SK-N-SH (cell line): ENCODE data around the gene RPS6KA2. TPM values are rescaled to one million over a fixed set of nuclear protein-coding genes. Genes with fewer than 3 reads are reported as not detected.

Experiments used
- CTCF ChIA-PET: fragments of 300-600, 350-600 bp; formaldehyde crosslinking; extraction: SDS; loops from one replicate; lab custom pipeline; 2021; lab: Yijun Ruan, JAX
- POLR2A ChIA-PET: fragments of 350-600 bp; sonication (Branson Sonifier 250); formaldehyde crosslinking; extraction: SDS; loops from one replicate; lab custom pipeline; 2020; ENCODE audit warnings: antibody characterized with exemption, inconsistent platforms; lab: Yijun Ruan, JAX
- DNase-seq: peaks from one replicate; pipeline ENCODE4 v3.0.0; 2012
- H2AFZ ChIP-seq: fragments of 200-600 bp; sonication (generic); 2 replicates; pipeline ENCODE4 v1.8.1; 2016; ENCODE audit warnings: antibody characterized with exemption, mild to moderate bottlenecking, low read depth
- H3F3A ChIP-seq: fragments of 200-600 bp; sonication (generic); replicated peaks from 2 replicates; pipeline ENCODE3; 2016; ENCODE audit warnings: antibody characterized with exemption, mild to moderate bottlenecking; ENCODE audit not compliant: insufficient read depth
- H3K27ac ChIP-seq, 2 experiments: fragments of 200-500 bp in 1 of 2; fragments of 200-600 bp in 1 of 2; sonication (Bioruptor generic) in 1 of 2; sonication (generic), shearing (Covaris generic) in 1 of 2; 2 replicates each; pipeline versions ENCODE4 v1.5.1 to v1.6.1; 2014 to 2016; ENCODE audit warnings: low read depth in 2 of 2, inconsistent platforms in 1 of 2, low read length in 1 of 2, mild to moderate bottlenecking in 1 of 2, mixed read lengths in 1 of 2
- H3K27me3 ChIP-seq: fragments of 200-600 bp; sonication (generic), shearing (Covaris generic); 2 replicates; pipeline ENCODE4 v1.6.1; 2016; ENCODE audit warnings: mixed run types; ENCODE audit not compliant: insufficient read depth
- H3K36me3 ChIP-seq, 2 experiments: fragments of 200-500 bp in 1 of 2; fragments of 200-600 bp in 1 of 2; sonication (Bioruptor generic) in 1 of 2; sonication (generic) in 1 of 2; replicated peaks in 1 of 2; 2 replicates each; pipeline versions ENCODE3 to v1.5.1; 2014 to 2016; ENCODE audit warnings: low read length in 1 of 2, mild to moderate bottlenecking in 1 of 2; ENCODE audit not compliant: insufficient read depth in 2 of 2, control insufficient read depth in 1 of 2
- H3K4me1 ChIP-seq, 2 experiments: fragments of 200-500 bp in 1 of 2; fragments of 200-600 bp in 1 of 2; sonication (Bioruptor generic) in 1 of 2; sonication (generic), shearing (Covaris generic) in 1 of 2; 2 replicates each; pipeline versions ENCODE4 v1.5.1 to v1.6.1; 2014 to 2016; ENCODE audit warnings: low read depth in 1 of 2, low read length in 1 of 2, mixed run types in 1 of 2; ENCODE audit not compliant: insufficient read depth in 2 of 2, control insufficient read depth in 1 of 2
- H3K4me2 ChIP-seq: fragments of 200-600 bp; sonication (generic), shearing (Covaris generic); 2 replicates; pipeline ENCODE4 v1.6.1; 2017; ENCODE audit warnings: mixed run types
- H3K4me3 ChIP-seq, 2 experiments: fragments of 200-500 bp in 1 of 2; fragments of 200-600 bp in 1 of 2; sonication (Bioruptor generic) in 1 of 2; sonication (generic), shearing (Covaris generic) in 1 of 2; 2 replicates each; pipeline versions ENCODE4 v1.5.1 to v1.8.1; 2014 to 2016; ENCODE audit warnings: low read depth in 2 of 2, inconsistent platforms in 1 of 2, low read length in 1 of 2, mild to moderate bottlenecking in 1 of 2, mixed read lengths in 1 of 2, moderate library complexity in 1 of 2
- H3K79me2 ChIP-seq: fragments of 200-600 bp; sonication (generic); 2 replicates; pipeline ENCODE4 v1.8.1; 2017; ENCODE audit warnings: mild to moderate bottlenecking; ENCODE audit not compliant: insufficient read depth
- H3K9ac ChIP-seq: fragments of 200-600 bp; sonication (generic); 2 replicates; pipeline ENCODE4 v1.6.1; 2017; ENCODE audit warnings: mixed run types
- H3K9me2 ChIP-seq: fragments of 200-600 bp; sonication (generic); 2 replicates; pipeline ENCODE4 v1.6.1; 2017; ENCODE audit warnings: mixed run types
- H3K9me3 ChIP-seq: fragments of 200-600 bp; sonication (generic); 2 replicates; pipeline ENCODE4 v1.6.1; 2017; ENCODE audit warnings: mixed run types, mild to moderate bottlenecking, moderate library complexity
- H4K20me1 ChIP-seq: fragments of 200-600 bp; sonication (generic); 2 replicates; pipeline ENCODE4 v1.6.1; 2017; ENCODE audit warnings: mild to moderate bottlenecking, mixed run types; ENCODE audit not compliant: insufficient read depth
- EP300 ChIP-seq, 2 experiments: IDR thresholded peaks; 2 replicates each; pipeline versions ENCODE4 v1.4.0 to v1.6.1; 2012; ENCODE audit warnings: borderline replicate concordance in 1 of 2, low read depth in 1 of 2, low read length in 1 of 2
- FOXJ3 ChIP-seq: sonication (generic); formaldehyde crosslinking; IDR thresholded peaks from 2 replicates; pipeline ENCODE4 v1.5.1; 2020; ENCODE audit warnings: mild to moderate bottlenecking, missing genetic modification reagents
- FOXM1 ChIP-seq: IDR thresholded peaks from 2 replicates; pipeline ENCODE4 v1.4.0; 2012; ENCODE audit warnings: low read depth, mild to moderate bottlenecking
- GATA2 ChIP-seq: sonication (generic); formaldehyde crosslinking; IDR thresholded peaks from 2 replicates; pipeline ENCODE4 v1.5.0; 2020; ENCODE audit warnings: mild to moderate bottlenecking, missing genetic modification reagents
- MXI1 ChIP-seq: IDR thresholded peaks from 2 replicates; pipeline ENCODE4 v1.6.1; 2012; ENCODE audit warnings: mild to moderate bottlenecking, low read depth, low read length, improper control_type of control experiment
- POLR2AphosphoS5 ChIP-seq: IDR thresholded peaks from 2 replicates; pipeline ENCODE4 v1.6.1; 2012; ENCODE audit warnings: low read depth, low read length
- RAD21 ChIP-seq: IDR thresholded peaks from 2 replicates; pipeline ENCODE4 v1.6.1; 2012; ENCODE audit warnings: mild to moderate bottlenecking, low read length
- RFX5 ChIP-seq: IDR thresholded peaks from 2 replicates; pipeline ENCODE4 v1.6.1; 2012; ENCODE audit warnings: mild to moderate bottlenecking, improper control_type of control experiment, low read length
- TAF1 ChIP-seq: IDR thresholded peaks from 2 replicates; pipeline ENCODE4 v1.6.1; 2012; ENCODE audit warnings: low read depth, mild to moderate bottlenecking, low read length, moderate library complexity, borderline replicate concordance
- TEAD4 ChIP-seq: IDR thresholded peaks from 2 replicates; pipeline ENCODE4 v1.4.0; 2012; ENCODE audit warnings: mild to moderate bottlenecking, borderline replicate concordance; ENCODE audit not compliant: insufficient read depth
- WGBS: methylation state at CpG from one replicate; pipeline ENCODE4 v1.1.6; 2017; ENCODE audit warnings: low lambda C conversion rate; 5-methylcytosine and 5-hydroxymethylcytosine counted together
- polyA plus RNA-seq, 3 experiments: library from polyadenylated mRNA; depleted of rRNA; stranded (reverse); fragments of >200 nt; gene quantifications; 2 replicates each; pipeline ENCODE4 v1.2.3, GENCODE V29; 2012
- TF ChIP-seq, protein P1 (sequence below): IDR thresholded peaks from 2 replicates; pipeline ENCODE4 v1.4.0; 2012; ENCODE audit warnings: low read depth, borderline replicate concordance
- TF ChIP-seq, protein P2 (sequence below): IDR thresholded peaks from 2 replicates; pipeline ENCODE4 v1.4.0; 2012; ENCODE audit warnings: low read depth
- TF ChIP-seq, protein P3 (sequence below): IDR thresholded peaks from 2 replicates; pipeline ENCODE4; 2012
- TF ChIP-seq, protein P4 (sequence below): fragments of 150-350 bp; IDR thresholded peaks from 2 replicates; pipeline ENCODE4 v1.6.1; 2016; ENCODE audit warnings: mild to moderate bottlenecking, low read depth, low read length

Gene RPS6KA2
- polyA plus RNA-seq, 1 of the 3 experiments (the other 2 are of a cell fraction), result 59.5 TPM

DNA sequence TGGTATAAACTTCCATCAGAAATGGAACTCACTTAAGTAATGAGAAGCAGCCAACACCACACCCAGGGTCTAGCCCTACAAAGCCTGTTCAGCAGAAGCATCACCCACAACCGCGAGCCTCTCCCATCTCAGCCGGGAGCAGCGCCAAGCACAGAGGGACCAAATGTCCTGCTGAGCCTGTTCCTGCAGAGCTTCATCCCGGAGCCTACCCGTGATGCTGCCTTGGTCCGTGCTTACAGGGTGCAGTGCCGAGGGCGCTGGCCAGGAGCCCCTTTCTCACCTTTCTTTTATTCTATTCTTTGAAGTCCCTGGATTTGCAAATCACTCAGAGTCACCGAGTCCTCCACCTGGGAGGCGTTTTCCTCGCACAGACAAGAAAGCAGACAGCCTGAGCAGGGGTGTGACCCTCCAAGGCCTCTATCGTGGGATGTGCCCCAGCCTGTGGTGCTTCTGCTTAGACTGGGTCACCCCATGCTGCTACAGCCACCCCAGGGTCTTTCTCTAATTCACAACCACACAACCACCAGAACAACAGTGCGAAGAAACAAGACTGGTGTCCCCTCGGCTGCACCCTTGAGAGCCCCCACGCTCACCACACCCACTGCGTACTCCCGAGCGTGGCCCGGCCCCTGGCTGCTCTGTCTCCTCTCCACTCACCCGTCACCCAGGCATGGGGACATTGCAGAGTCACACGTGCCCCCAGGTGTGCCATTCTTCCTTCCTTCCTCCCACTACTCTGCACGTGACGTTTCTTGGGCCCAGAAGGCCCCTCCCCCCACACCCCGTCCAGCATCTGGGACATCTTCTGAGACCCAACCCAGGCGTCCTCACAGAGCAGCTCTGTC, 152.1 kb downstream of the RPS6KA2 start:
- Histone ChIP-seq H4K20me1 (no peaks in the 10 kb centered on the region), H3K9me2 (no peaks in the 10 kb centered on the region), H3K4me2 (no peak overlapping the region), H3F3A (no peaks in the 10 kb centered on the region), H3K36me3 (peaks cover 0 to 36% of the 10 kb centered on the region in 2 experiments), H3K4me3 (no peak overlapping the region), H3K9ac (no peak overlapping the region), H2AFZ (no peak overlapping the region)
- DNase-seq, result no peak
- CTCF ChIA-PET, result interaction anchor here (1.6 kb wide), 1 partner anchor 152 kb away, joined by 3 read pairs; no protein-coding TSS in a partner anchor
- TF ChIP-seq GATA2 (CRISPR knock-in tag) (no peak), TAF1 (no peak), POLR2AphosphoS5 (no peak), TEAD4 (no peak), FOXM1 (no peak), RFX5 (no peak), MXI1 (no peak), FOXJ3 (CRISPR knock-in tag) (no peak)
- TF ChIP-seq, protein P1, sequence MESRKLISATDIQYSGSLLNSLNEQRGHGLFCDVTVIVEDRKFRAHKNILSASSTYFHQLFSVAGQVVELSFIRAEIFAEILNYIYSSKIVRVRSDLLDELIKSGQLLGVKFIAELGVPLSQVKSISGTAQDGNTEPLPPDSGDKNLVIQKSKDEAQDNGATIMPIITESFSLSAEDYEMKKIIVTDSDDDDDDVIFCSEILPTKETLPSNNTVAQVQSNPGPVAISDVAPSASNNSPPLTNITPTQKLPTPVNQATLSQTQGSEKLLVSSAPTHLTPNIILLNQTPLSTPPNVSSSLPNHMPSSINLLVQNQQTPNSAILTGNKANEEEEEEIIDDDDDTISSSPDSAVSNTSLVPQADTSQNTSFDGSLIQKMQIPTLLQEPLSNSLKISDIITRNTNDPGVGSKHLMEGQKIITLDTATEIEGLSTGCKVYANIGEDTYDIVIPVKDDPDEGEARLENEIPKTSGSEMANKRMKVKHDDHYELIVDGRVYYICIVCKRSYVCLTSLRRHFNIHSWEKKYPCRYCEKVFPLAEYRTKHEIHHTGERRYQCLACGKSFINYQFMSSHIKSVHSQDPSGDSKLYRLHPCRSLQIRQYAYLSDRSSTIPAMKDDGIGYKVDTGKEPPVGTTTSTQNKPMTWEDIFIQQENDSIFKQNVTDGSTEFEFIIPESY, result no peak
- TF ChIP-seq, all 33 proteins: peak for 0
- 90% methylated on average over 24 of the region's 26 CpGs for WGBS
- Histone ChIP-seq H3K4me1 (peaks cover 0 to 59% of the 10 kb centered on the region in 2 experiments; a peak in 2 of 4 replicates), H3K27ac (peak overlapping the region in 1 of 2 experiments; percentile 45; a peak in 2 of 4 replicates), H3K27me3 (no peaks in the 10 kb centered on the region), H3K79me2 (no peaks in the 10 kb centered on the region), H3K9me3 (no peaks in the 10 kb centered on the region)
- POLR2A ChIA-PET, result no interaction called here

DNA sequence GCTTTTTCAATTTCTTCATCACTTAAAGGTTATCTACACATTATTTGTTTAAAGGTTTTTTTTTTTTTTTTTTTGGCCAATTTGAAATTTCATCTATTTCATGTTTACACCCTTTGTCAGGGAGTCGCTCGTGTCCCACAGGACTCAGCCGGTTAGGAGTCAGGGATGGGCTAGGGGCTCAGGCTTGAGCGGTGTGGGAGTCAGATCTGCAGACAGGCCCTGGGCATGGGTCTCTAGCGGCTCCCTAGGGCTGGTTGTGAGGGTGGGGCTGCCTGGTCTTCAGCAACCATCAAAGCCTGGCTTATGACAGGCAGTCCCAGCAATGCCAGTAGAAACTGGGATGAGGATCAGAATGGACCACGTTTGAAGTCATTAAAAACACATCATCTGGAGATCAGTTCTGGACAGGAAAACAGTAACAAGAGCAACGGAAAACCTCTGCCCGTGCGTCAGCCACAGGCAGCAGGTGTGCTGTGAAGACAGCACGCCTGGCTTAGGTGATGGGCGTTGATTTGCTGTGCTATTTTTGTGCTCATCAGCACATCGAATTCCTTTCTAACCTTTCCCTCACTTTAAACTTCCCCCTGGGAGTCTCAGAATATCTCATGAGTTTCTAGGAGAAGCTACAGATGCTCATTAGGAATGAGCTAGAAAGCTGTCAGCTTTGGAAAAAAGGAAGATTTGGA, 153.0 kb downstream of the RPS6KA2 start:
- no peak overlapping the region for H3K4me2 ChIP-seq
- no peak overlapping the region for H2AFZ ChIP-seq
- 86% methylated on average over 12 of the region's 12 CpGs for WGBS
- TF ChIP-seq TEAD4, result no peak
- TF ChIP-seq, protein P2, sequence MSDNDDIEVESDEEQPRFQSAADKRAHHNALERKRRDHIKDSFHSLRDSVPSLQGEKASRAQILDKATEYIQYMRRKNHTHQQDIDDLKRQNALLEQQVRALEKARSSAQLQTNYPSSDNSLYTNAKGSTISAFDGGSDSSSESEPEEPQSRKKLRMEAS, result no peak
- TF ChIP-seq, protein P3, sequence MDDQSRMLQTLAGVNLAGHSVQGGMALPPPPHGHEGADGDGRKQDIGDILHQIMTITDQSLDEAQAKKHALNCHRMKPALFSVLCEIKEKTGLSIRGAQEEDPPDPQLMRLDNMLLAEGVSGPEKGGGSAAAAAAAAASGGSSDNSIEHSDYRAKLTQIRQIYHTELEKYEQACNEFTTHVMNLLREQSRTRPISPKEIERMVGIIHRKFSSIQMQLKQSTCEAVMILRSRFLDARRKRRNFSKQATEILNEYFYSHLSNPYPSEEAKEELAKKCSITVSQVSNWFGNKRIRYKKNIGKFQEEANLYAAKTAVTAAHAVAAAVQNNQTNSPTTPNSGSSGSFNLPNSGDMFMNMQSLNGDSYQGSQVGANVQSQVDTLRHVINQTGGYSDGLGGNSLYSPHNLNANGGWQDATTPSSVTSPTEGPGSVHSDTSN, result no peak
- TF ChIP-seq, protein P4, sequence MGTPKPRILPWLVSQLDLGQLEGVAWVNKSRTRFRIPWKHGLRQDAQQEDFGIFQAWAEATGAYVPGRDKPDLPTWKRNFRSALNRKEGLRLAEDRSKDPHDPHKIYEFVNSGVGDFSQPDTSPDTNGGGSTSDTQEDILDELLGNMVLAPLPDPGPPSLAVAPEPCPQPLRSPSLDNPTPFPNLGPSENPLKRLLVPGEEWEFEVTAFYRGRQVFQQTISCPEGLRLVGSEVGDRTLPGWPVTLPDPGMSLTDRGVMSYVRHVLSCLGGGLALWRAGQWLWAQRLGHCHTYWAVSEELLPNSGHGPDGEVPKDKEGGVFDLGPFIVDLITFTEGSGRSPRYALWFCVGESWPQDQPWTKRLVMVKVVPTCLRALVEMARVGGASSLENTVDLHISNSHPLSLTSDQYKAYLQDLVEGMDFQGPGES, result no peak
- TF ChIP-seq RAD21, result no peak
- TF ChIP-seq EP300 (IDR thresholded peaks at IDR 0.05; ENCODE audit: borderline replicate concordance in 1 of 2, low read depth in 1 of 2, low read length in 1 of 2), result no peak
- ChIA-PET CTCF (interaction anchor here (0.9 to 1.6 kb wide), 2 partner anchors 28 to 152 kb away, joined by 3 to 4 read pairs; no protein-coding TSS in a partner anchor), POLR2A (no interaction called here)
- peak overlapping the region in 1 of 2 experiments; percentile 45; a peak in 1 of 4 replicates for H3K27ac ChIP-seq
- H3K9ac ChIP-seq, result no peak overlapping the region
- no peaks in the 10 kb centered on the region for H3K9me2 ChIP-seq
- H3K79me2 ChIP-seq, result no peaks in the 10 kb centered on the region
- no peak for DNase-seq
- peaks cover 0 to 35% of the 10 kb centered on the region in 2 experiments for H3K36me3 ChIP-seq
- peaks cover 0 to 59% of the 10 kb centered on the region in 2 experiments; a peak in 2 of 4 replicates for H3K4me1 ChIP-seq
- no peaks in the 10 kb centered on the region for H3K9me3 ChIP-seq
- H4K20me1 ChIP-seq, result no peaks in the 10 kb centered on the region
- H3F3A ChIP-seq, result no peaks in the 10 kb centered on the region
- H3K27me3 ChIP-seq, result no peaks in the 10 kb centered on the region
- H3K4me3 ChIP-seq, result no peak overlapping the region
